Stomach (tissue), 9 donors: Measurements from ENCODE around the gene CLSTN3. TPM values are rescaled to one million over a fixed set of nuclear protein-coding genes. Genes with fewer than 3 reads are reported as not detected.
A peak's percentile ranks its signal among the peaks of the same experiment; 100 is the strongest.
"Not testable (repeated sequence)": the region's sequence is repeated elsewhere in the genome, so short reads cannot be mapped to it uniquely, and the experiment has no call there.

Experiments
- DNase-seq, 2 donors: peaks; one replicate each; pipeline versions ENCODE4 v3.0.0 to v3.0.0-alpha.2; 2013 to 2019
- H3K27ac ChIP-seq, 5 donors: fragments of 200-600 bp in 4 of 5; sonication (generic) in 4 of 5; one replicate each; pipeline ENCODE4 v1.5.1; 2013 to 2019; ENCODE audit warnings: mild to moderate bottlenecking in 1 of 5, moderate library complexity in 1 of 5
- H3K27me3 ChIP-seq, 3 donors: fragments of 200-600 bp; sonication (generic); one replicate each; pipeline ENCODE4 v1.5.1; 2017 to 2019; ENCODE audit warnings: mixed run types in 1 of 3
- H3K36me3 ChIP-seq, 4 donors: fragments of 200-600 bp; sonication (generic); 1 replicate in 3 of 4; 2 replicates in 1 of 4; pipeline ENCODE4 v1.5.1; 2016 to 2019
- H3K4me1 ChIP-seq, 4 donors: fragments of 200-600 bp; sonication (generic); one replicate each; pipeline ENCODE4 v1.5.1; 2016 to 2019
- H3K4me3 ChIP-seq, 4 donors: fragments of 200-600 bp; sonication (generic) in 3 of 4; one replicate each; pipeline ENCODE4 v1.5.1; 2016 to 2019; ENCODE audit warnings: mild to moderate bottlenecking in 1 of 4
- H3K9me3 ChIP-seq, 4 donors: fragments of 200-600 bp; sonication (generic); one replicate each; pipeline ENCODE4 v1.5.1; 2016 to 2019
- EP300 ChIP-seq: sonication (generic); formaldehyde crosslinking; IDR thresholded peaks from one replicate; pipeline ENCODE4 v1.6.1; 2017; ENCODE audit warnings: antibody characterized with exemption
- POLR2A ChIP-seq, 4 donors: fragments of 450-650 bp; IDR thresholded peaks; one replicate each; pipeline ENCODE4 v1.6.1; 2016; ENCODE audit warnings: antibody characterized with exemption in 4 of 4, control low read depth in 2 of 4, mild to moderate bottlenecking in 1 of 4, moderate library complexity in 1 of 4
- POLR2AphosphoS5 ChIP-seq, 3 donors: sonication (generic); formaldehyde crosslinking; IDR thresholded peaks; one replicate each; pipeline ENCODE4 v1.6.1; 2016; ENCODE audit warnings: antibody characterized with exemption in 3 of 3
- WGBS, 5 donors: extraction: QIAGEN DNeasy Blood & Tissue Kit in 3 of 5; methylation state at CpG; one replicate each; pipeline versions ENCODE4 v1.1.5 to v1.1.7; 2013 to 2018; 5-methylcytosine and 5-hydroxymethylcytosine counted together
- intact Hi-C: fragments of 100-400 bp; cut with DNase I; formaldehyde crosslinking; loops from one replicate; pipeline ENCODE4 v1.15.1; 2023; ENCODE audit warnings: low total_unique reads
- polyA plus RNA-seq, 3 donors: library from polyadenylated mRNA; stranded (reverse); fragments of 200-250 nt; gene quantifications; one replicate each; pipeline ENCODE4 v1.2.3, GENCODE V29; 2013
- total RNA-seq, 5 donors: library from RNA; depleted of rRNA; stranded (reverse); fragments of >200 nt; gene quantifications; one replicate each; pipeline versions ENCODE4 v1.1.0 to v1.2.3, GENCODE V29; 2014 to 2016
- TF ChIP-seq, protein P1 (sequence below), 7 experiments: fragments of 450-650 bp in 4 of 7; fragments of 200-600 bp in 3 of 7; sonication (generic) in 3 of 7; IDR thresholded peaks; one replicate each; pipeline ENCODE4 v1.5.1; 2016 to 2019; ENCODE audit warnings: antibody characterized with exemption in 7 of 7, control low read depth in 2 of 7, mild to moderate bottlenecking in 1 of 7
- donor health status: healthy with polysubstance abuse.
- donor health status: Bipolar disorder and iron deficiency.
- donor health status: healthy.

The CLSTN3 gene
- total and polyA plus RNA-seq, 8 donors = 2.4 to 149 (median 17.5) TPM

DNA sequence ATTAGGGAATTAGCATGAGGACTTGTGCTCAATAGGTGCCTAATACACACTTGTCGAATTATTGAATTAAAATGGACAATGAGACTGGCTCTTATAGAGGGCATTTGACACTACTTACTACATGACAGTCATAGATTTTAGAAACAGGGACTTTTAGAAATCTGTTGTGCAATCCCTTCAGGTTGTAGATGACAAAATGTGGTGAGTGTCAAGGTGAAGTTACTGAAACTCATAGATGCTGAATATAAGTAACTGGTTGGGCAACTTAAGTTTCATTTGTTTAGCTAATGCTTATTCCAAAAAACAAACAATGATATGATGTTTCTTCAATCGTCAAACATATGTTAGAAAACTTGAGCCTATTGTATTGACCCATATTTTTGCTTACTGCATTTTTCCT lies 46.4 kb downstream of the CLSTN3 start:
- Histone ChIP-seq H3K36me3 (no peaks in the 10 kb centered on the region), H3K27ac (no peak overlapping the region), H3K4me3 (no peak overlapping the region), H3K9me3 (peaks cover 0 to 8% (median 6%) of the 10 kb centered on the region in 4 donors), H3K27me3 (peaks cover 0 to 21% (median 0%) of the 10 kb centered on the region in 3 donors), H3K4me1 (no peaks in the 10 kb centered on the region)
- TF ChIP-seq POLR2AphosphoS5 (IDR thresholded peaks at IDR 0.05) (no peak), POLR2A (IDR thresholded peaks at IDR 0.05) (no peak), EP300 (no peak)
- TF ChIP-seq, protein P1, sequence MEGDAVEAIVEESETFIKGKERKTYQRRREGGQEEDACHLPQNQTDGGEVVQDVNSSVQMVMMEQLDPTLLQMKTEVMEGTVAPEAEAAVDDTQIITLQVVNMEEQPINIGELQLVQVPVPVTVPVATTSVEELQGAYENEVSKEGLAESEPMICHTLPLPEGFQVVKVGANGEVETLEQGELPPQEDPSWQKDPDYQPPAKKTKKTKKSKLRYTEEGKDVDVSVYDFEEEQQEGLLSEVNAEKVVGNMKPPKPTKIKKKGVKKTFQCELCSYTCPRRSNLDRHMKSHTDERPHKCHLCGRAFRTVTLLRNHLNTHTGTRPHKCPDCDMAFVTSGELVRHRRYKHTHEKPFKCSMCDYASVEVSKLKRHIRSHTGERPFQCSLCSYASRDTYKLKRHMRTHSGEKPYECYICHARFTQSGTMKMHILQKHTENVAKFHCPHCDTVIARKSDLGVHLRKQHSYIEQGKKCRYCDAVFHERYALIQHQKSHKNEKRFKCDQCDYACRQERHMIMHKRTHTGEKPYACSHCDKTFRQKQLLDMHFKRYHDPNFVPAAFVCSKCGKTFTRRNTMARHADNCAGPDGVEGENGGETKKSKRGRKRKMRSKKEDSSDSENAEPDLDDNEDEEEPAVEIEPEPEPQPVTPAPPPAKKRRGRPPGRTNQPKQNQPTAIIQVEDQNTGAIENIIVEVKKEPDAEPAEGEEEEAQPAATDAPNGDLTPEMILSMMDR (IDR thresholded peaks at IDR 0.05) = no peak
- DNase-seq = no peak
- intact Hi-C loops = no loop called here
- 46 to 63% (median 48%) methylated on average over 2 of the region's 2 CpGs for WGBS, 5 donors

DNA sequence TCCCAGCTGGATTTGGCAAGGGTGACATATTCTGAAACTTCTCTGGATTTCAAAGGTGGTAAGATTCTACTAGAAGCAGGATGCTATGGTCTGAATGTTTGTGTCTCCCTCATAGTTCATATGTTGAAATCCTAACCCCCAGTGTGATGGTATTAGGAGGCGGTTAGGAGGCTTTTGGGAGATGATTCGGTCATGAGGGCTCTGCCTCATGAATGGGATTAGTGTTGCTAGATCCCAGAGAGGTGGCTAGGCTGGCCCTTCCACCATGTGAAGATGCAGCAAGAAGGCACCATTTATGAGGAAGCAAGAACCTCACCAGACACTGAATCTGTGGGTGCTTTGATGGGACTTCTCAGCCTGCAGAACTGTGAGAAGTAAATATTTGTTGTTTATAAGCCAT lies 48.3 kb downstream of the CLSTN3 start:
- H3K27me3 ChIP-seq = peaks cover 0 to 21% (median 0%) of the 10 kb centered on the region in 3 donors
- 87 to 96% (median 93%) methylated on average over 2 of the region's 2 CpGs for WGBS, 5 donors
- peaks cover 0 to 5% (median 0%) of the 10 kb centered on the region in 4 donors for H3K9me3 ChIP-seq
- DNase-seq = no peak
- H3K4me3 ChIP-seq = no peak overlapping the region
- no peaks in the 10 kb centered on the region for H3K36me3 ChIP-seq
- no peaks in the 10 kb centered on the region for H3K4me1 ChIP-seq
- TF ChIP-seq, protein P1 (IDR thresholded peaks at IDR 0.05) = no peak
- TF ChIP-seq EP300 (no peak), POLR2A (IDR thresholded peaks at IDR 0.05) (no peak), POLR2AphosphoS5 (IDR thresholded peaks at IDR 0.05) (no peak)
- intact Hi-C loops = no loop called here
- no peak overlapping the region for H3K27ac ChIP-seq

DNA sequence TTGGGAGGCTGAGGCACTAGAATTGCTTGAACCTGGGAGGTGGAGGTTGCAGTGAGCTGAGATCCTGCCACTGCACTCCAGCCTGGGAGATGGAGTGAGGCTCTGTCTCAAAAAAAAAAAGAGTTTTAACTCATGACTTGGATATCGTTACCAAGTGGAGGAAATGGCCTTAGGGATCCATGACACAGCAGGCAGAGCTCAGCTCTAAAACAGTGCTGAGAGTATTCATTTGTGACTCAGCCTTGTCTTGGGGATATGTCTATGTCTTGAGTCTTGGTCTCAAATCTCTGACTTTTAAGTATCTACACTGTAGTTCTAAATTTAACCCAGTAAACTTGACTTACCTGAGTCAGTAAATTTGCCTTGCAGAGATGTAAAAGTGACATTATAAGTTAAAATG lies 50.5 kb downstream of the CLSTN3 start:
- no peaks in the 10 kb centered on the region for H3K36me3 ChIP-seq
- peaks cover 0 to 5% (median 0%) of the 10 kb centered on the region in 4 donors for H3K9me3 ChIP-seq
- H3K4me3 ChIP-seq = no peak overlapping the region
- intact Hi-C loops = no loop called here
- TF ChIP-seq EP300 (no peak), POLR2A (IDR thresholded peaks at IDR 0.05) (no peak), POLR2AphosphoS5 (IDR thresholded peaks at IDR 0.05) (no peak)
- TF ChIP-seq, protein P1 (IDR thresholded peaks at IDR 0.05) = no peak
- H3K27ac ChIP-seq = no peak overlapping the region
- 58 to 79% (median 71%) methylated on average over 1 of the region's 1 CpG for WGBS, 5 donors
- no peak for DNase-seq
- no peaks in the 10 kb centered on the region for H3K4me1 ChIP-seq
- peaks cover 0 to 14% (median 0%) of the 10 kb centered on the region in 3 donors for H3K27me3 ChIP-seq

DNA sequence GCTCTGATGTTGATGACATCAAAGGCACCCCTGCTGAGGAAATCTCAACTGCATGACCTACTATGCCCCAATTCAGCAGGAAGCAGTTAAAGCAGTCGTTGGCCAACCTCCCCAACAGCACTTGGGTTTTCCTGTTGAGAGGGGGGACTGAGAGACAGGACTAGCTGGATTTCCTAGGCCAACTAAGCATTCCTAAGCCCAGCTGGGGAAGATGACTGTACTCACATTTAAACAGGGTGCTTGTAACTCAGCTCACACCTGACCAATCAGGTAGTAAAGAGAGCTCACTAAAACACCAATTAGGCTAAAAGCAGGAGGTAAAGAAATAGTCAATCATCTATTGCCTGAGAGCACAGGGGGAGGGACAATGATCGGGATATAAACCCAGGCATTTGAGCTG lies 55.9 kb downstream of the CLSTN3 start:
- WGBS, 5 donors = 52 to 64% (median 58%) methylated on average over 2 of the region's 2 CpGs
- H3K4me1 ChIP-seq = peaks cover 9 to 26% (median 23%) of the 10 kb centered on the region in 4 donors
- H3K36me3 ChIP-seq, H3K27me3 ChIP-seq, H3K27ac ChIP-seq, H3K4me3 ChIP-seq, H3K9me3 ChIP-seq, DNase-seq, intact Hi-C loops: not testable (repeated sequence)

DNA sequence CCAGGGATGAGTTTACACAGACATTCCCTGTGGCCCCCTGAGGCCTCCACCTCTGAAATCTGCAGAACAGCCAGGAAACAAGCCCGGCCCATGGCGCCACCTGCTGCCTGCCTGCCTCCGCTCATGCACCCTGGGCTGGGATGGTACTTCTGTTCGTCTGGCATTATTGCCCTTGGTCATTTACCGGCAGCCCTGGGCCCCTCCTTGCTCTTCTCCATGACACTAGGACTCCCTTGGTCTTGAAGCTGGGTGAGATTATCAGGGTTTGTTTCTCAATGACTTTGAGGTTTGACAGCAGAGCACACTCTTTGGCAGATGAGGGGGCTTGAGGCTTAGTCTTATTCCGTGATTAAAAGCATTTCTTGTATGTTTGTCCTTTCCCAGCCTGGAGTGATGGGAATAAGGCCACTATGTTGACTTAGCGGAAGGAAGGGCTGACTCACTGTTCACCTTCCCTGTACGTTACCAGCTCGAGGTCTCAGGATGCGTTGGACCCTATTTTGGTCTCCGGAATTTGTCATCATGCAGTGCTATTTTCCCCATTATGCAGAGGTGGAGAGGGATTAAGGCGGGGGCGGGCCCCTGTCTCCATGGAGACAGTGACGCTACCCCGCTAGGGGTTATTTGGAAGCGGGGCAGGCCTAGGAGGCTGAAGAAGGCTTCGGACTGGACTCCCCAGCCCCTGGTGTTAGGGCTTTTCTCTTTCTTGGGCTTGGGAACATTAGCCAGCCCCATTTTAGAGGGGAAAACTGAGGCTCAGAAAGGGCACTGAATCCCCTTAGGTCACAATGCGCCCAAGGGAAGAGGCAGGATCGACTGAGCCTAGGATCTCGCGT lies 58.6 kb downstream of the CLSTN3 start:
- TF ChIP-seq, protein P1 (IDR thresholded peaks at IDR 0.05) = peak in 4 of 7 experiments; percentile 30 to 51 (median 37)
- TF ChIP-seq POLR2AphosphoS5 (IDR thresholded peaks at IDR 0.05) (peak in 2 of 3 donors; percentile 25 to 72), POLR2A (IDR thresholded peaks at IDR 0.05) (no peak), EP300 (no peak)
- intact Hi-C loops = no loop called here
- Histone ChIP-seq H3K9me3 (no peaks in the 10 kb centered on the region), H3K27me3 (no peaks in the 10 kb centered on the region), H3K36me3 (peaks cover 0 to 27% (median 22%) of the 10 kb centered on the region in 4 donors), H3K4me1 (peaks cover 9 to 35% (median 29%) of the 10 kb centered on the region in 4 donors), H3K27ac (peak overlapping the region; percentile 64 to 97 (median 92)), H3K4me3 (peak overlapping the region; percentile 91 to 95 (median 94))
- WGBS, 5 donors = 2% methylated on average over 21 of the region's 21 CpGs
- peak; percentile 66 to 85 for DNase-seq
